Left lobe of liver (tissue), 2 donors: ENCODE results near the gene ZBED4. TPM values are rescaled to one million over a fixed set of nuclear protein-coding genes. Genes with fewer than 3 reads are reported as not detected.

Experiments
- ATAC-seq: fragments of 200-7000 bp; cut with Tn5 transposase; one replicate; pipeline ENCODE4 v1.9.1; 2020; ENCODE audit warnings: mild to moderate bottlenecking, moderate library complexity
- DNase-seq: peaks from one replicate; pipeline ENCODE4 v3.0.0-alpha.2; 2020; ENCODE audit warnings: low spot score
- total RNA-seq: library from RNA; stranded (reverse); gene quantifications from one replicate; pipeline ENCODE4 v1.2.1, GENCODE V29; 2021
- donor health status: DM: no; HTN: no; CAD: no; lungs with moderate emphysema.
- donor health status: DM: no; HTN: yes; CAD: no.

The ZBED4 gene
- total RNA-seq, 1 donor from 2014 or later: 4.7 TPM

- ATAC-seq: peak; percentile 30
- DNase-seq: peak; percentile 77
Observed at GRCh38 chr22:49933236-49934159, 79.9 kb downstream of the ZBED4 start.

GRCh38 chr22:49934160-49934890 is 80.7 kb downstream of the ZBED4 start:
- peak; percentile 51 for ATAC-seq
- DNase-seq: peak; percentile 77

GRCh38 chr22:49934891-49935557 is 81.4 kb downstream of the ZBED4 start:
- ATAC-seq (peak; percentile 33), DNase-seq (peak; percentile 78)

DNA sequence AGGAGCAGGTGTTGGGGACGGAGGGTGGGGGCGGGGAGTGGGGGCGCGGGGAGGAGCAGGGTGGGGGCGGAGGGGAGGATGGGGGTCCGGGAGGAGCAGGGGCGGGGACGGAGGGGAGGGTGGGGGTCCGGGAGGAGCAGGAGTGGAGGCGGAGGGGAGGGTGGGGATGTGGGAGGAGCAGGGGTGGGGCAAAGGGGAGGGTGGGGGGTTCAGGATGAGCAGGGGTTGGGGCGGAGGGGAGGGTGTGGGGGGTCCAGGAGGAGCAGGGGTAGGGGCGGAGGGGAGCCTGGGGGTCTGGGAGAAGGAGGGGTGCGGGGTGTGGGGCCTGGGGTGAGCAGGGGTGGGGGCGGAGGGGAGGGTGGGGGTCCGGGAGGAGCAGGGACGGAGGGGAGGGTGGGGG is 81.9 kb downstream of the ZBED4 start:
- DNase-seq: no peak
- no peak for ATAC-seq

DNA sequence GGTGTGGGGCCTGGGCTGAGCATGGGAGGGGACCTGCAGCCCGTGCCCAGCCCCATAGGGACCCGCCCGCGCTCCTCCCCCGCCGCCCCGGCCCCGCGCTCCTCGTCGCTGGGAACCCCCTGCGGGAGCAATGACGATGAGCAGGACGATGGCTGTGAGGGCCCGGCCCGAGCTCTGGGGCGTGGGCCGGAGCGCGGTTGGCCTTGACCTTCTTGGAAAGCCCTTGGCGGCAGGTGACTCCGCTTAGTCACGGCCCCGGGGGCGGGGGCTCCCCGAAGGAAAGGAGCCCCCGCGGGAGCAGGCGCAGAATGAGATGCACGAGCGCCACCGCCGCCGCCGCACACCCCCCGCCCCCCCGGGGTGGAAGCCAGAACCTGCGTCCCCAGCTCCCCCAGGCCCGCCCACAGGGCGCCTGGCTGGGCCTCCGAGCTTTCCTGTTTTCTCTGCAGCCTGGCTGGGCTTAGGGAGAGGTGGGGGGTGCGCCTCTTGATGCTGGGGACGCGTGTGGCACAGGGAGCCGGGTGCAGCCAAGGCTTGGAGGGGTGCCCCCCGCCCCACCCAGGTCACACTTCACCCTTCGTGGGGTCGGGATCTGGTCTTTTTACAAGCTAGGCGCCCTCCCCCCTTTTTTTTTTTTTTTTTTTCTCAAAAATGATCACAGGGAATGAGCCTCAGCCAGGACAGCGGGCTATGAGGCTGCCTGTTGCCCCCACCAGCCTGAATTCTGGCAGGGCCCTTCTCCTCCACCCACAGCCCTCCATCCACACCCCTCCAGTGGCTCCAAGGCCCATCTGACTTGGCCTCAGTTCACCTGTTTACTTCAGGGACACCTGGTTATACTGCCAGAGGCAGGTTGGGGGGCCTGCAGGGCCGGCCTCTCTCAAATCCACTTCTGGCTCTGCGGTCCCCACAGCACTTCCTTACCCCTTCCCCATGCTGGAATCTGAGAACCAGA is 82.7 kb downstream of the ZBED4 start:
- ATAC-seq: peak; percentile 61
- DNase-seq: peak; percentile 89

- DNase-seq: peak; percentile 49
Observed at GRCh38 chr22:49936973-49937757, 83.5 kb downstream of the ZBED4 start.

GRCh38 chr22:49937758-49938564 is 84.3 kb downstream of the ZBED4 start:
- ATAC-seq (no peak), DNase-seq (peak; percentile 62)

More at GRCh38 chr22:49936973-49937757, 83.5 kb downstream of the ZBED4 start:
- no peak for ATAC-seq

GRCh38 chr22:49938565-49939136 is 85.0 kb downstream of the ZBED4 start:
- ATAC-seq (no peak), DNase-seq (no peak)

Other genes with a start within 250 kb of the ZBED4 start
- gene BRD1, start 26.0 kb upstream of the ZBED4 start, total RNA-seq: 17.9 TPM
- gene ALG12, start 64.6 kb downstream of the ZBED4 start, total RNA-seq: 19.1 TPM
- 65.1 TPM for gene CRELD2, start 64.8 kb downstream of the ZBED4 start, total RNA-seq
- gene PIM3, start 106.9 kb downstream of the ZBED4 start, total RNA-seq: 36.8 TPM
- gene IL17REL, start 158.9 kb downstream of the ZBED4 start, total RNA-seq: not detected
- gene TTLL8, start 204.5 kb downstream of the ZBED4 start, total RNA-seq: not detected
- gene MLC1, start 231.6 kb downstream of the ZBED4 start, total RNA-seq: not detected
- gene MOV10L1, start 236.2 kb downstream of the ZBED4 start, total RNA-seq: not detected